DMS114 treated with DMSO at 0.1 percent for 48 hours (cell line): ENCODE results near the gene PODXL2.
A peak's percentile ranks its signal among the peaks of the same experiment; 100 is the strongest.

Experiments used
- DNase-seq: peaks from one replicate; lab custom pipeline; 2025; ENCODE audit not compliant: unreplicated experiment; lab: John Stamatoyannopoulos, UW

Gene PODXL2

GRCh38 chr3:127628788-127629466 lies at the start of gene PODXL2:
Gene PODXL2, plus strand, starts transcription at chr3:127629185. Its CDS starts 35 bp downstream, at chr3:127629220.
- no peak for DNase-seq

GRCh38 chr3:127580327-127581060 lies 48.5 kb upstream of the PODXL2 start:
- DNase-seq: no peak

GRCh38 chr3:127584734-127585133 lies 44.3 kb upstream of the PODXL2 start:
- no peak for DNase-seq

- no peak for DNase-seq
Measured at GRCh38 chr3:127585163-127585812, 43.7 kb upstream of the PODXL2 start.

GRCh38 chr3:127585813-127586413 lies 43.1 kb upstream of the PODXL2 start:
- no peak for DNase-seq

- no peak for DNase-seq
Measured at GRCh38 chr3:127587876-127588275, 41.1 kb upstream of the PODXL2 start.

GRCh38 chr3:127588806-127589577 lies 40.0 kb upstream of the PODXL2 start:
- no peak for DNase-seq

GRCh38 chr3:127589600-127590281 lies 39.2 kb upstream of the PODXL2 start:
- DNase-seq: no peak

GRCh38 chr3:127590282-127590592 lies 38.7 kb upstream of the PODXL2 start:
- DNase-seq: no peak

- peak; percentile 97 for DNase-seq
Measured at GRCh38 chr3:127590593-127591465, 38.2 kb upstream of the PODXL2 start, which contains the start of gene TPRA1. Gene TPRA1, minus strand, starts transcription at chr3:127590733. Its CDS starts 10,587 bp downstream, at chr3:127580146.

- DNase-seq: no peak
Measured at GRCh38 chr3:127593178-127593577, 35.8 kb upstream of the PODXL2 start.

GRCh38 chr3:127595303-127595702 lies 33.7 kb upstream of the PODXL2 start:
- no peak for DNase-seq

- no peak for DNase-seq
Measured at GRCh38 chr3:127597020-127597771, 31.8 kb upstream of the PODXL2 start.

- no peak for DNase-seq
Measured at GRCh38 chr3:127598841-127599570, 30.0 kb upstream of the PODXL2 start.

GRCh38 chr3:127600749-127601456 lies 28.1 kb upstream of the PODXL2 start:
- DNase-seq: no peak

GRCh38 chr3:127604035-127604434 lies 24.9 kb upstream of the PODXL2 start:
- no peak for DNase-seq

GRCh38 chr3:127604546-127605165 lies 24.3 kb upstream of the PODXL2 start:
- DNase-seq: no peak
